Astrocyte of the spinal cord (primary cell): ENCODE measurements around the gene TMEM115.

ENCODE experiments used
- DNase-seq: peaks from one replicate; pipeline ENCODE4 v3.0.0; 2011; ENCODE audit warnings: low read depth, low spot score
- H3K4me3 ChIP-seq: 2 replicates; pipeline ENCODE4 v1.5.1; 2011; ENCODE audit warnings: low read depth, mild to moderate bottlenecking, low read length, moderate library complexity
- in situ Hi-C: cut with HindIII; loops from 2 replicates; pipeline ENCODE4 v1.10.0; 2017; ENCODE audit warnings: low sequenced_read_pairs
- TF ChIP-seq, protein P1 (sequence below): IDR thresholded peaks from 2 replicates; pipeline ENCODE4 v1.5.1; 2012; ENCODE audit warnings: low read depth, mild to moderate bottlenecking, low read length, inconsistent platforms

The TMEM115 gene

DNA sequence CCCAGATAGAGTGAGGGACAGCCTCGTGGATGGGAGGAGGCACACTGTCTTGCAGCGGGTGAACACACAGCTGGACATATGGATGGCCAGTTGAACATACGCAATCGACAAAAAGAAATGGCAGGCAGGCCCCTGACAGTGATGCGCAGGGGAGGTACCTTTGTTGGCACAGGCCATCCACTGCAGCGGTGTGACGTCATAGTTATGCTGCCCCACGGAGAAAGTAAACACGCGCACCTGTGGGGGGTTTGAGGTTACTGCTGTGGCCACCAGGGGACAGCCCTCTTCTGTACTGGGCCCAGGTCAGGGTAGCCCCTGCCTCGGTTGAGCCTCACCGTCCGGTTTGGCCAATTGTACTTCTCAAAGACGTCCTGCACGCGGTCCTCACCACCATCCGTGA is 19.4 kb upstream of the TMEM115 start:
- TF ChIP-seq, protein P1, sequence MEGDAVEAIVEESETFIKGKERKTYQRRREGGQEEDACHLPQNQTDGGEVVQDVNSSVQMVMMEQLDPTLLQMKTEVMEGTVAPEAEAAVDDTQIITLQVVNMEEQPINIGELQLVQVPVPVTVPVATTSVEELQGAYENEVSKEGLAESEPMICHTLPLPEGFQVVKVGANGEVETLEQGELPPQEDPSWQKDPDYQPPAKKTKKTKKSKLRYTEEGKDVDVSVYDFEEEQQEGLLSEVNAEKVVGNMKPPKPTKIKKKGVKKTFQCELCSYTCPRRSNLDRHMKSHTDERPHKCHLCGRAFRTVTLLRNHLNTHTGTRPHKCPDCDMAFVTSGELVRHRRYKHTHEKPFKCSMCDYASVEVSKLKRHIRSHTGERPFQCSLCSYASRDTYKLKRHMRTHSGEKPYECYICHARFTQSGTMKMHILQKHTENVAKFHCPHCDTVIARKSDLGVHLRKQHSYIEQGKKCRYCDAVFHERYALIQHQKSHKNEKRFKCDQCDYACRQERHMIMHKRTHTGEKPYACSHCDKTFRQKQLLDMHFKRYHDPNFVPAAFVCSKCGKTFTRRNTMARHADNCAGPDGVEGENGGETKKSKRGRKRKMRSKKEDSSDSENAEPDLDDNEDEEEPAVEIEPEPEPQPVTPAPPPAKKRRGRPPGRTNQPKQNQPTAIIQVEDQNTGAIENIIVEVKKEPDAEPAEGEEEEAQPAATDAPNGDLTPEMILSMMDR: no peak
- in situ Hi-C loops: no loop called here
- no peak overlapping the region for H3K4me3 ChIP-seq

GRCh38 chr3:50378024-50378423 is 18.7 kb upstream of the TMEM115 start:
- in situ Hi-C loops: no loop called here
- TF ChIP-seq, protein P1: no peak
- no peak overlapping the region for H3K4me3 ChIP-seq
- no peak for DNase-seq

More for the DNA sequence above, 19.4 kb upstream of the TMEM115 start:
- no peak for DNase-seq

DNA sequence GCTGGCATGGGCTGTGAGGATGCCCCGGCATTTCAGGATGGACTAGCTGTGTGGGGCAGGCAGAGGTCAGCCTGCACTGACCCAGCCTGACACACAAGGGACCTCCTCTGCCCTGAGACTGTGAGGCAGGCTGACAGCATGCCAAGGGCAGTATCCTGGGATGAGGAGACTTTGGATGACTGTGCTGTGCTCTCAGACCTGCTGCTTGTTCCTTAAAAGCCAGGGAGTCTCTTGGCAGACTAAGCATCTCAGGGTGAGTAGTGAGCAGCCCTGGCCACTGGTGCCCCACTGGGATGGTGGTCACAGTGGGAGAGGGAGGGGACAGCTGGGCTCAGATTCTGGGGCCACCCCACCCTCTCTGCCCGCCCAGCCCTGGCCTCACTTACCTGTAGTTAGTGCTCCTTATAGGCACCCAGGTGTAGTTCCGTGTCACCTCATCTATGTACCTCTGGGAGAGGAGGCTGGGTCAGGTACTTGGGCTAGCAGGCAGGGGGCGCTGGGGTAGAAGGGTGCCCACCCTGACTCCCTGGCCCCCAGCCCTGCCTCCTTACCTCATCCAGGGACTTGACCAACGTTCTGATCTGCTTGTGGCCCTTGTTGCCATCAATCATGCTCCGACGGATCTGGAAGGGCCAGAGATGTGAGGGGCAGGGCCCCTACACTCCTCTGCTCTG is 16.1 kb upstream of the TMEM115 start:
- TF ChIP-seq, protein P1: peak; percentile 12
- in situ Hi-C loops: no loop called here
- no peak for DNase-seq
- no peak overlapping the region for H3K4me3 ChIP-seq

GRCh38 chr3:50374363-50375257 is 15.3 kb upstream of the TMEM115 start:
- TF ChIP-seq, protein P1: no peak
- DNase-seq: no peak
- H3K4me3 ChIP-seq: no peak overlapping the region
- in situ Hi-C loops: no loop called here

DNA sequence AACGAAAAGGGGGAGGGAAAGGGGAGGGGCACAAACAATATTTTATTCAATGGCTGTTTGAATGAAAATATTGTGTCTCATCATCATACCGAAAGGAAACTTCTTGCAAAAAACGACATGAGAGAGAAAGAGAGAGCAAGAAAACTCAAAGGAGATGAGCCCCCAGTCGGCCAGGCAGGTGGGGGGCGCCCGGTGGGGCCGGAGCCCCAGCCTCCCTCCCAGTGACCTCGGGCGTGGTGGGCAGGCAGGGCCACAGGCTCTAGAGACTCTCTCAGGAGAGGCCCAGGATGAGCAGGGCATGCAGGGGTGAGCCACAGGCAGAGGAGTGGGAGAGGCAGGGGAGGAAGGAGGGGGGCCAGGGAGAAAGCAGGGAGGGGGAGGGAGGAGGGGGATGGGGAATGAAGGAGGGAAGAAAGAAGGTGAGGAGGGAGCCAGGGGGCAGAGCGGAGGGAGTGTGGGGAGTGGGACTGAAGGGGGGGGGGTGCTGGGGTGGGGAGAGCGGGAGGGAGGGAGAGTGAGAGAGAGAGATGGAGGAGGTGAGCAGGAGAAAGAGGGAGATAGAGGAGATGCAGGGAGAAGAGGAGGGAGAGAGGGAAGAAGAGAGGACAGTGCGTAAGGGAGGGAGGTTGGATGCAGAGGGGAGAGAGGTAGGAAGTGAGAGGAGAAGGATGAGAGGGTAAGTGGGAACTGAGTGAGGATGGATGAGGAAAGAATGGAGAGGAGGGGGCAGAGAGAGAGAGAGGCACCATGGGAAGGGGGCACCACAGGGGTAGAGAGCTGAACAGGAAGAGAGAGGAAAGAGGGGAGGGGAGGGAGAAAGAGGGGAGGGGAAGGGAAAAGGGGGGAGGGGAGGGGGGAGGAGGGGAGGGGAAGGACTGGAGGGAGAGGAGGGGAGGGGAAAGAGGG is 14.1 kb upstream of the TMEM115 start:
- TF ChIP-seq, protein P1: no peak
- no peak overlapping the region for H3K4me3 ChIP-seq
- no peak for DNase-seq
- in situ Hi-C loops: no loop called here

DNA sequence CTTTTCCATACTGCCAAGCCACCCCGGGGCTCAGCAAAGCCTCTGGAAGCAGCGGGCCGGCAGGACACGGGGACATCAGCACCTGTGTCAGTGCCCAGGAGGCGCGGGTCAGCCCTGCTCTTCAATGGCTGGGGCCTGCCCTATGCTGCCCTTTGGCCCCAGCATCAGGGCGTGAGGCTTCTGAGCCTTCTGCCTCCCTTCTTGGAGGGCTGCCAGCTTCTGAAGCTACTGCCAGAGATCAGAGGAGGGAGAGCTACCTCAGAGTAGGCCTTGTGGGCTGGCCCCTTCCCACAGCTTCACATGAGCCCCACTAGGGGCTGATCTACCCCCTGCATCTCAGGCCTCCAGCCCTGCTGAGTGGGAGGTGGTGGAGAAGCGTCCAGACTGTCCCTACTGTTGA is 13.0 kb upstream of the TMEM115 start:
- TF ChIP-seq, protein P1: no peak
- in situ Hi-C loops: no loop called here
- no peak overlapping the region for H3K4me3 ChIP-seq
- no peak for DNase-seq
